Measurements from ENCODE around the gene TBC1D1. TPM values are rescaled to one million over a fixed set of nuclear protein-coding genes. Genes with fewer than 3 reads are reported as not detected.
"Not testable (repeated sequence)": the region's sequence is repeated elsewhere in the genome, so short reads cannot be mapped to it uniquely, and the experiment has no call there.

TBC1D1 gene
- total RNA-seq, 1 donor from 2014 or later, result 133 TPM

DNA sequence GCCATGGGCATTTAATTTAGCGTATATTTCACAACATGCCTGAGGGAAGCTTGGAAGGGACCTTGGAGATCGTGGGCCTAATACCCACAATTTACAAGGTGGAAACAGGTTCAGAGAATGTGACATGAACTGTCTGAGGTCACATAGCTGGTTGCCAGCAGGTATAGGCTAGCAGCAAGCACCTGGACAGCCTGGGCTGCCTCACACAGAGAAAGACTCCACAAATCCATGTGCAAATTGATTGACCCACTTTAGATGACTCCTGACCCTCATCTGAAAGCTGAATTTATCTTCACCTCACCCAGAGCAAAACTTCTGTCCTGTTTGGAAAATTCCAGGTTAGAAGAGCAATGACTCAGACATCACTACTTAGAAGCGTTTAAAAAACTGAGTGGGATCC is 75.2 kb downstream of the TBC1D1 start:
- TF ChIP-seq, protein P1, sequence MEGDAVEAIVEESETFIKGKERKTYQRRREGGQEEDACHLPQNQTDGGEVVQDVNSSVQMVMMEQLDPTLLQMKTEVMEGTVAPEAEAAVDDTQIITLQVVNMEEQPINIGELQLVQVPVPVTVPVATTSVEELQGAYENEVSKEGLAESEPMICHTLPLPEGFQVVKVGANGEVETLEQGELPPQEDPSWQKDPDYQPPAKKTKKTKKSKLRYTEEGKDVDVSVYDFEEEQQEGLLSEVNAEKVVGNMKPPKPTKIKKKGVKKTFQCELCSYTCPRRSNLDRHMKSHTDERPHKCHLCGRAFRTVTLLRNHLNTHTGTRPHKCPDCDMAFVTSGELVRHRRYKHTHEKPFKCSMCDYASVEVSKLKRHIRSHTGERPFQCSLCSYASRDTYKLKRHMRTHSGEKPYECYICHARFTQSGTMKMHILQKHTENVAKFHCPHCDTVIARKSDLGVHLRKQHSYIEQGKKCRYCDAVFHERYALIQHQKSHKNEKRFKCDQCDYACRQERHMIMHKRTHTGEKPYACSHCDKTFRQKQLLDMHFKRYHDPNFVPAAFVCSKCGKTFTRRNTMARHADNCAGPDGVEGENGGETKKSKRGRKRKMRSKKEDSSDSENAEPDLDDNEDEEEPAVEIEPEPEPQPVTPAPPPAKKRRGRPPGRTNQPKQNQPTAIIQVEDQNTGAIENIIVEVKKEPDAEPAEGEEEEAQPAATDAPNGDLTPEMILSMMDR (IDR thresholded peaks at IDR 0.05; ENCODE audit: insufficient read depth, low read length, poor library complexity, severe bottlenecking), result no peak
- no peak for DNase-seq (ENCODE audit: low read depth)
- Histone ChIP-seq H3K4me3 (ENCODE audit: low read depth, low read length) (no peak overlapping the region), H3K27me3 (ENCODE audit: control insufficient read depth, insufficient read depth, low read length) (no peaks in the 10 kb centered on the region), H3K36me3 (ENCODE audit: control insufficient read depth, insufficient read depth, low read length) (no peaks in the 10 kb centered on the region)

DNA sequence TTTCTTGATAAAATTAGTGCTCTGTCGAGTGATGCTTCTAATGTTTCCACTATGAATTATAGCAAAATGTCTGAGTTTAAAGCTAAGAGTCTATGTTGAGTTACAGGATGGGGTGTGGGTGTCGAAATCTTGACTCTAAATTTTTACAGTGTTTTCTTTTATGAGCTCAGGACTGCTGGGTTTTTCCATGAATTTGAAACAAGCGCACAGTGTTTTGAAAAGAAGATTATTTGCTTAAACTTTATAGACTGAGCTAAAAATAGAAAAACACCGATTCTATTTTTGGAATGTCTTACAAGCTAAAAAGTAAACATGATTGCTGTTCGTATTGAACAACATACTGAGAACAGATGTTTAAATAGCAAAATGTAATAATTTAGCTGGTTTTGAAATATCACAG is 76.9 kb downstream of the TBC1D1 start:
- H3K36me3 ChIP-seq (ENCODE audit: control insufficient read depth, insufficient read depth, low read length), result no peaks in the 10 kb centered on the region
- no peak for DNase-seq (ENCODE audit: low read depth)
- H3K4me3 ChIP-seq (ENCODE audit: low read depth, low read length), result no peak overlapping the region
- H3K27me3 ChIP-seq (ENCODE audit: control insufficient read depth, insufficient read depth, low read length), result no peaks in the 10 kb centered on the region
- TF ChIP-seq, protein P1 (IDR thresholded peaks at IDR 0.05; ENCODE audit: insufficient read depth, low read length, poor library complexity, severe bottlenecking), result no peak

DNA sequence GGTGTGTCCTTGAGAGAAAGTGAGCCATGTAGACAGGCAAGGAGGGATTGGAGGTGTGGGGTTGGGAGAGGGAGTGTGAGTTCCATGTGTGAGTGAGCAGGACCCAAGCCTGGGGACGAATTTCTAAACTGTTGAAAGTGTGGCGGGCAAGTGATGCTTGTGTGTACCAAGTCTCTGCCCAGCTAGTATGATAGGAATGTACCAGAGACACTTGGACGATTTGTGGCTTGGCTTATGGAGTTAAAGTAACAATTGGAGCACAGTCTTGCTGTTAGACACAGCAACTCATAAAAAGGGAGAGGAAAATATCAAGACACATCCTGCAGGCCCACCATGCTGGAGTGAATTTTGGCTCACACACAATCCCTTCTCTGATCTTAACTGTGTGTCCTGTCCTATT is 77.9 kb downstream of the TBC1D1 start:
- DNase-seq (ENCODE audit: low read depth), result no peak
- no peak overlapping the region for H3K4me3 ChIP-seq (ENCODE audit: low read depth, low read length)
- TF ChIP-seq, protein P1 (IDR thresholded peaks at IDR 0.05; ENCODE audit: insufficient read depth, low read length, poor library complexity, severe bottlenecking), result no peak
- H3K27me3 ChIP-seq (ENCODE audit: control insufficient read depth, insufficient read depth, low read length), result no peaks in the 10 kb centered on the region
- no peaks in the 10 kb centered on the region for H3K36me3 ChIP-seq (ENCODE audit: control insufficient read depth, insufficient read depth, low read length)

DNA sequence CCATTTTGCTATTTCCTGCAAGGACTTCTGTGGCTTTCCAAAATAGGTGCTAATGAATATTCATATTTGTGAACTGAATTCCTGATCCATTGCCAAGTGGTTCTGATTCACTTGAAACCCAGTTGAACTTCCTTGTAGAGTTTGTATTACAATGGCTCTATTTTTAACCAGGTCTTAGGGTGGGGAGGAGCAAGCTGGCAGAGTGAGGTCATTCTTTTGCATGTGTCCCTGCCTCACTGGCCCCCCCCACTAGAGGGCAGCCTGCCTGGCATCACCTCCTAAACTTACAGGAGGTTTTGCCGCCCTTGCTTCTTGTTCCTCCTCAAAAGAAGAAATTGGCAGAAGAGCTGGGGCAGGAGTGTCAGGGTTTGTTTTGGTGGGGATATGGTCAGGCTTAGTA is 79.8 kb downstream of the TBC1D1 start:
- H3K27me3 ChIP-seq (ENCODE audit: control insufficient read depth, insufficient read depth, low read length), result no peaks in the 10 kb centered on the region
- H3K4me3 ChIP-seq (ENCODE audit: low read depth, low read length), result no peak overlapping the region
- TF ChIP-seq, protein P1 (IDR thresholded peaks at IDR 0.05; ENCODE audit: insufficient read depth, low read length, poor library complexity, severe bottlenecking), result peak; percentile 48
- DNase-seq (ENCODE audit: low read depth), result no peak
- no peaks in the 10 kb centered on the region for H3K36me3 ChIP-seq (ENCODE audit: control insufficient read depth, insufficient read depth, low read length)

GRCh38 chr4:37971202-37971601 is 80.3 kb downstream of the TBC1D1 start:
- no peak for DNase-seq (ENCODE audit: low read depth)
- TF ChIP-seq, protein P1 (IDR thresholded peaks at IDR 0.05; ENCODE audit: insufficient read depth, low read length, poor library complexity, severe bottlenecking), result no peak
- no peaks in the 10 kb centered on the region for H3K36me3 ChIP-seq (ENCODE audit: control insufficient read depth, insufficient read depth, low read length)
- no peaks in the 10 kb centered on the region for H3K27me3 ChIP-seq (ENCODE audit: control insufficient read depth, insufficient read depth, low read length)
- no peak overlapping the region for H3K4me3 ChIP-seq (ENCODE audit: low read depth, low read length)

DNA sequence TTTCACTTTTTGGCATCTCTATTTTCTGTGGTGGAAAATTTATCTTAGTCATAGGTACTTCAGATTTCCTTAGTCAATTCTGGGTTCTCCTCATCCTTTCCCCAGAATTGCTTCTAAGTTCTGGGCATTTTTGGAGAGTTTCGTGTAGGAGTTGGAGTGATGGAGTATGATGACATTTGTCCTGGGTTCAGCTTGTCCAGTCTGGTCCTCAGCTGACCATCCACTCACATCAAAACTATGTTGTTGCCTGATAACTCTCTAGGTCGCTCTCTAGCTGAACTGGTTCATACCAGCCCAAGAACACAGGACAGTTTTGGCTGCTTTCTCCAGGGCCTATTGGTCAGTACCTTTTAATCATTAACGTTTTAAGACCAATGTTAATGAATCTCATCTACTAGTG is 82.6 kb downstream of the TBC1D1 start:
- no peak for DNase-seq (ENCODE audit: low read depth)

DNA sequence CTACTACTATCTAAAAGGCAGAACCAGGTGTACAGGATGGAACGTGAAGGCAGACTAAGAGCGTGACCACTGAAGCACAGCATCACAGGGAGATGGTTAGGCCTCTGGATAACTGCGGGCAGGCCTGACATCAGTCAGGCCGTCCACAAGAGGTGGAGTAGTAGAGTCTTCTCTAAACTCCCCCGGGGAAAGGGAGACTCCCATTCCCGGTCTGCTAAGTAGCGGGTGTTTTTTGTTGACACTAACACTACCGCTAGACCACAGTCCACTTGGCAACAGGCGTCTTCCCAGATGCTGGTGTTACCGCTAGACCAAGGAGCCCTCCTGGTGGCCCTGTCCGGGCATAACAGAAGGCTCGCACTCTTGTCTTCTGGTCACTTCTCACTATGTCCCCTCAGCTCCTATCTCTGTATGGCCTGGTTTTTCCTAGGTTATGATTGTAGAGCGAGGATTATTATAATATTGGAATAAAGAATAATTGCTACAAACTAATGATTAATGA is 84.5 kb downstream of the TBC1D1 start:
- not testable (repeated sequence) for H3K4me3 ChIP-seq (ENCODE audit: low read depth, low read length); H3K27me3 ChIP-seq (ENCODE audit: control insufficient read depth, insufficient read depth, low read length); DNase-seq (ENCODE audit: low read depth); H3K36me3 ChIP-seq (ENCODE audit: control insufficient read depth, insufficient read depth, low read length)

More for the DNA sequence above, 82.6 kb downstream of the TBC1D1 start:
- TF ChIP-seq, protein P1 (IDR thresholded peaks at IDR 0.05; ENCODE audit: insufficient read depth, low read length, poor library complexity, severe bottlenecking), result no peak
- Histone ChIP-seq H3K4me3 (ENCODE audit: low read depth, low read length) (no peak overlapping the region), H3K36me3 (ENCODE audit: control insufficient read depth, insufficient read depth, low read length) (no peaks in the 10 kb centered on the region), H3K27me3 (ENCODE audit: control insufficient read depth, insufficient read depth, low read length) (no peaks in the 10 kb centered on the region)
